Kidney (tissue), 14 donors: ENCODE measurements around the gene MYO1D. TPM values are rescaled to one million over a fixed set of nuclear protein-coding genes. Genes with fewer than 3 reads are reported as not detected.

Experiments used
- DNase-seq, 5 donors: peaks; one replicate each; pipeline ENCODE4 v3.0.0-alpha.2; 2013 to 2020
- FAIRE-seq: peaks from 2 replicates; lab custom pipeline; 2012; peaks lifted over from hg19 to GRCh38; lab: Jason Lieb, UNC
- H3K27ac ChIP-seq, 2 donors: one replicate each; pipeline ENCODE4 v1.7.0; 2013; ENCODE audit warnings: low read depth in 2 of 2, low read length in 2 of 2, inconsistent platforms in 1 of 2
- H3K27me3 ChIP-seq: one replicate; pipeline ENCODE4 v1.7.1; 2013; ENCODE audit warnings: low read length, inconsistent platforms; ENCODE audit not compliant: control insufficient read depth, insufficient read depth
- H3K36me3 ChIP-seq, 3 donors: one replicate each; pipeline versions ENCODE4 v1.7.0 to v1.7.1; 2013; ENCODE audit warnings: low read length in 3 of 3, control low read depth in 1 of 3, inconsistent platforms in 1 of 3; ENCODE audit not compliant: insufficient read depth in 3 of 3, control insufficient read depth in 2 of 3
- H3K4me1 ChIP-seq, 3 donors: one replicate each; pipeline versions ENCODE4 v1.7.0 to v1.7.1; 2013; ENCODE audit warnings: low read length in 3 of 3, inconsistent platforms in 1 of 3, low read depth in 1 of 3; ENCODE audit not compliant: control insufficient read depth in 2 of 3, insufficient read depth in 2 of 3
- H3K4me3 ChIP-seq, 3 donors: one replicate each; pipeline versions ENCODE4 v1.7.0 to v1.8.1; 2013; ENCODE audit warnings: low read length in 3 of 3, control low read depth in 1 of 3, inconsistent platforms in 1 of 3
- H3K9ac ChIP-seq, 3 donors: one replicate each; pipeline versions ENCODE4 v1.7.0 to v1.7.1; 2013; ENCODE audit warnings: low read length in 3 of 3, control low read depth in 1 of 3, inconsistent platforms in 1 of 3
- H3K9me3 ChIP-seq, 3 donors: one replicate each; pipeline versions ENCODE4 v1.7.0 to v1.7.1; 2013; ENCODE audit warnings: low read length in 3 of 3, control low read depth in 1 of 3, inconsistent platforms in 1 of 3; ENCODE audit not compliant: control insufficient read depth in 2 of 3, insufficient read depth in 1 of 3
- intact Hi-C: fragments of 100-400 bp; cut with DNase I; formaldehyde crosslinking; loops from one replicate; pipeline ENCODE4 v1.11.1; 2022
- polyA plus RNA-seq: library from polyadenylated mRNA; stranded (reverse); fragments of 350-450 nt; fragmentation: Illumina TruSeq; extraction: RNeasy Lipid Tissue Mini Kit (QIAGEN cat#74804); gene quantifications from one replicate; pipeline ENCODE4 v1.2.3, GENCODE V29; 2014; ENCODE audit warnings: low read depth, low replicate concordance; ENCODE audit not compliant: insufficient read depth
- total RNA-seq: library from RNA; stranded (reverse); fragmentation: NEBNext Ultra II Directional; extraction: Animal tissue kit (Norgen Biotek cat#: 25700); gene quantifications from one replicate; pipeline ENCODE4 v1.2.1, GENCODE V29; 2021
- TF ChIP-seq, protein P1 (sequence below): IDR thresholded peaks from 3 replicates; pipeline ENCODE4 v1.5.1; 2012; ENCODE audit warnings: mild to moderate bottlenecking, moderate library complexity, borderline replicate concordance; ENCODE audit not compliant: insufficient read depth; ENCODE audit errors: extremely low read depth
- donor health status: control.
- donor health status: control.
- donor health status: control.
- donor health status: control.
- donor health status: control.
- donor health status: DM: yes; HTN: yes; CAD: no.
- donor health status: Normal renal cell carcinoma (clear cell type).

Gene MYO1D
- total and polyA plus RNA-seq, 2 donors from 2014 or later, result 21.1 to 99.9 TPM

DNA sequence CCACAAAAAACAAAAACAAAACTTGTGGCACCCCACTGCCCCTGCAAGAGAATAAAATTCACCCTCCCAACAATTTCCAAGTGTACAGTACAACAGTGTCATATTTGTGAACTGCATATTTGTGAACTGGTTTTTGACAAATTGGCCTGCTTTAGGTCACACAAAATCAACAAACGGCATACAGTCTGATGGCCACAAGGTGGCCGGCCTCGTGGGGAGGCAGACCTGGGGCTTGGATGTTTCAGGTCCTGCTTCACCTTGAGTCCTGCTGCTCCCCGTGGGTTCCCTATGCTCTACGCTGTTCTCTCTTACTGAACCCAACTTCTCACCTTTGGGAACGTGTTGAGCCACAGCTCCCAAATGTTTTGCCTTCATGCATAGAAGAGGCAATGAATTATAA lies 287.9 kb downstream of the MYO1D start:
- Histone ChIP-seq H3K27ac (no peak overlapping the region), H3K4me1 (no peaks in the 10 kb centered on the region), H3K9ac (no peak overlapping the region), H3K4me3 (no peak overlapping the region), H3K36me3 (no peaks in the 10 kb centered on the region), H3K27me3 (no peaks in the 10 kb centered on the region), H3K9me3 (no peaks in the 10 kb centered on the region)
- intact Hi-C loops, result no loop called here
- DNase-seq (no peak), FAIRE-seq (no peak)
- TF ChIP-seq, protein P1, sequence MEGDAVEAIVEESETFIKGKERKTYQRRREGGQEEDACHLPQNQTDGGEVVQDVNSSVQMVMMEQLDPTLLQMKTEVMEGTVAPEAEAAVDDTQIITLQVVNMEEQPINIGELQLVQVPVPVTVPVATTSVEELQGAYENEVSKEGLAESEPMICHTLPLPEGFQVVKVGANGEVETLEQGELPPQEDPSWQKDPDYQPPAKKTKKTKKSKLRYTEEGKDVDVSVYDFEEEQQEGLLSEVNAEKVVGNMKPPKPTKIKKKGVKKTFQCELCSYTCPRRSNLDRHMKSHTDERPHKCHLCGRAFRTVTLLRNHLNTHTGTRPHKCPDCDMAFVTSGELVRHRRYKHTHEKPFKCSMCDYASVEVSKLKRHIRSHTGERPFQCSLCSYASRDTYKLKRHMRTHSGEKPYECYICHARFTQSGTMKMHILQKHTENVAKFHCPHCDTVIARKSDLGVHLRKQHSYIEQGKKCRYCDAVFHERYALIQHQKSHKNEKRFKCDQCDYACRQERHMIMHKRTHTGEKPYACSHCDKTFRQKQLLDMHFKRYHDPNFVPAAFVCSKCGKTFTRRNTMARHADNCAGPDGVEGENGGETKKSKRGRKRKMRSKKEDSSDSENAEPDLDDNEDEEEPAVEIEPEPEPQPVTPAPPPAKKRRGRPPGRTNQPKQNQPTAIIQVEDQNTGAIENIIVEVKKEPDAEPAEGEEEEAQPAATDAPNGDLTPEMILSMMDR, result no peak

DNA sequence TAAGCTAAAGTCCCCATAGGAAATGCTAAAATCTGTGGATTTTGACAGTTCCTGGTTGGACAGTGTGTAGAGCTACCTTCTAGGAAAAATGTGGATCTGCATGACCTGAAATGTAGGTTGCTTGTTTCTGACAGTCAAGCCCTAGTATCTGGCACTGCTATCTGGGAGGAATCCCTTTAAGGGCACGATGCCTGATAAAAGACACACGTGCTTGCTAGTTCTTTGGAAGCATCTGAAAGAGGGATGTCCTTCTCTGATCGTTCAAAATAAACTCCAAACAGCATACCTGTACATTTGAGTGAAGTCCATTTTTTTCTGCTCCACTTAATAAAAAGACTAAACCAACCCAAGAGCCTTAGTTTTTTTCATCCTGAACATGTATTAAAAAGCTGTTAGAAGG lies 288.8 kb downstream of the MYO1D start:
- Histone ChIP-seq H3K9ac (no peak overlapping the region), H3K9me3 (no peaks in the 10 kb centered on the region), H3K4me1 (no peaks in the 10 kb centered on the region), H3K27me3 (no peaks in the 10 kb centered on the region), H3K4me3 (no peak overlapping the region), H3K36me3 (no peaks in the 10 kb centered on the region), H3K27ac (no peak overlapping the region)
- intact Hi-C loops, result no loop called here
- FAIRE-seq (no peak), DNase-seq (no peak)
- TF ChIP-seq, protein P1, result no peak

DNA sequence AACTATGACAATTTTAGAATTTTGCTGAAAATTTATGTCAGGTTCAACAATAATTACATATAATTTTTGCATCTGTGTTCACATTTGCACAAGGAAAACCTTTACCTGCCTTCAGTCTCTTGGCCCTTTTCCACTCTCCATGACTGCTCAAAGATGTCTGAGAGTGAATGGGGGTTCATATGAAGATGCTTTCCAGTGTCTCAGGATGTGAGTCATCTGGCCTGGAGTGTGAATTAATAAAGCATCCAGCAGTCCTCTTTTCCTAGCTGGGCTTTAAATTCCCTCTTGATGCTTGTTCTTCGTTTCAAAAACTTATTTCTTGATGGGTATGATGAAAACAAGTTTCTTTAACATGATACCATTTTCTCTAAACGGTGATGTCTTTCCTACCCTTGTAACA lies 290.3 kb downstream of the MYO1D start:
- FAIRE-seq (no peak), DNase-seq (no peak)
- peaks cover 0 to under 1% (median 0%) of the 10 kb centered on the region in 3 donors for H3K9me3 ChIP-seq
- no peaks in the 10 kb centered on the region for H3K36me3 ChIP-seq
- TF ChIP-seq, protein P1, result no peak
- no peak overlapping the region for H3K27ac ChIP-seq
- H3K27me3 ChIP-seq, result no peaks in the 10 kb centered on the region
- H3K4me1 ChIP-seq, result no peaks in the 10 kb centered on the region
- H3K4me3 ChIP-seq, result no peak overlapping the region
- intact Hi-C loops, result no loop called here
- no peak overlapping the region for H3K9ac ChIP-seq

DNA sequence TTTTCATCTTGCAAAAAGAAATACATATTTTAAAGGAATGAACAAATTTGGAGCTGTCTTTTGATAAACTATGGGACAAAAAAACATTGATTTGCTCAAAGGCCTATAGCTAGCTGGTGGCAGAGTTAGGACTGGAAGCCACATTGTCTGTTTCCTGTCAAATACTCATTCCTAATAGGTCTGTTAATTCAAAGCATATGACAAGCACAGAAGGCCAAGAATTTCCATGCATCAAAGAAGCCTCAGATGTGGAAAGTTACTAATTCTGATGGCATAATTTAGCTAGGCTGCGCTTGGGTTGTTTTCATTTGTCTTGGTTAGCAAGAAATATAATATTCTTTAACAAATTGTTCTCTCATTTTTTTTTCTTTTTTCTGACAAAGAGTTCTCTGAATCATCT lies 292.1 kb downstream of the MYO1D start:
- no peaks in the 10 kb centered on the region for H3K4me1 ChIP-seq
- DNase-seq (no peak), FAIRE-seq (no peak)
- no peaks in the 10 kb centered on the region for H3K36me3 ChIP-seq
- H3K27me3 ChIP-seq, result no peaks in the 10 kb centered on the region
- H3K9ac ChIP-seq, result no peak overlapping the region
- H3K4me3 ChIP-seq, result no peak overlapping the region
- peaks cover 0 to 7% (median 0%) of the 10 kb centered on the region in 3 donors for H3K9me3 ChIP-seq
- TF ChIP-seq, protein P1, result no peak
- intact Hi-C loops, result no loop called here
- H3K27ac ChIP-seq, result no peak overlapping the region
